GM23338 (cell line): ENCODE data around the gene DPP10. TPM values are rescaled to one million over a fixed set of nuclear protein-coding genes. Genes with fewer than 3 reads are reported as not detected.

ENCODE experiments used
- ATAC-seq: fragments of 200-7000 bp; cut with Tn5 transposase; 3 replicates; pipeline ENCODE4 v1.9.1; 2020
- DNase-seq: peaks from one replicate; pipeline ENCODE4 v3.0.0-alpha.2; 2015; ENCODE audit warnings: low spot score
- H2AFZ ChIP-seq: fragments of 200-600 bp; sonication (generic); 2 replicates; pipeline ENCODE4 v1.8.0; 2016; ENCODE audit warnings: antibody characterized with exemption, mild to moderate bottlenecking, moderate library complexity
- H3F3A ChIP-seq: fragments of 200-600 bp; sonication (generic); replicated peaks from 2 replicates; pipeline ENCODE4 v1.8.0; 2017; ENCODE audit warnings: antibody characterized with exemption, mixed run types, low read depth
- H3K27ac ChIP-seq: fragments of 200-600 bp; sonication (generic); 2 replicates; pipeline ENCODE4 v1.6.1; 2016; ENCODE audit warnings: low read depth
- H3K27me3 ChIP-seq: fragments of 200-600 bp; sonication (generic); 2 replicates; pipeline ENCODE4 v1.8.0; 2016; ENCODE audit warnings: mild to moderate bottlenecking, mixed run types, moderate library complexity; ENCODE audit not compliant: insufficient read depth
- H3K36me3 ChIP-seq: fragments of 200-600 bp; sonication (generic); 2 replicates; pipeline ENCODE4 v1.8.0; 2016; ENCODE audit warnings: mild to moderate bottlenecking; ENCODE audit not compliant: insufficient read depth
- H3K4me1 ChIP-seq: fragments of 200-600 bp; sonication (generic); 2 replicates; pipeline ENCODE4 v1.8.0; 2016; ENCODE audit warnings: mild to moderate bottlenecking, moderate library complexity; ENCODE audit not compliant: insufficient read depth
- H3K4me2 ChIP-seq: fragments of 200-600 bp; sonication (generic); 2 replicates; pipeline ENCODE4 v1.7.1; 2017; ENCODE audit warnings: mixed run types
- H3K4me3 ChIP-seq: fragments of 200-600 bp; sonication (generic); 2 replicates; pipeline ENCODE4 v1.6.1; 2016; ENCODE audit warnings: mixed run types
- H3K79me2 ChIP-seq: fragments of 200-600 bp; sonication (generic); replicated peaks from 2 replicates; pipeline ENCODE4 v1.8.0; 2017; ENCODE audit warnings: mild to moderate bottlenecking; ENCODE audit not compliant: insufficient read depth
- H3K9me2 ChIP-seq: fragments of 200-600 bp; sonication (generic); 2 replicates; pipeline ENCODE4 v1.8.0; 2017; ENCODE audit not compliant: insufficient read depth
- H4K20me1 ChIP-seq: fragments of 200-600 bp; sonication (generic); replicated peaks from 2 replicates; pipeline ENCODE4 v1.8.0; 2017; ENCODE audit warnings: mild to moderate bottlenecking; ENCODE audit not compliant: insufficient read depth
- H3K27ac Mint-ChIP-seq: 2 replicates; pipeline ENCODE4 v1.8.0; 2020; ENCODE audit warnings: inconsistent platforms, mild to moderate bottlenecking, moderate library complexity, mixed read lengths
- H3K27me3 Mint-ChIP-seq: 3 replicates; pipeline ENCODE4 v1.8.0; 2022; ENCODE audit warnings: low read depth, mild to moderate bottlenecking, moderate library complexity, mixed read lengths, inconsistent platforms; ENCODE audit not compliant: insufficient read depth, poor library complexity
- H3K36me3 Mint-ChIP-seq: 3 replicates; pipeline ENCODE4 v1.8.0; 2021; ENCODE audit warnings: low read depth, mild to moderate bottlenecking, inconsistent platforms, moderate library complexity, mixed read lengths
- H3K4me1 Mint-ChIP-seq: 3 replicates; pipeline ENCODE4 v1.8.0; 2020; ENCODE audit warnings: mild to moderate bottlenecking, inconsistent platforms, mixed read lengths
- H3K4me3 Mint-ChIP-seq: 3 replicates; pipeline ENCODE4 v1.8.0; 2021; ENCODE audit warnings: moderate library complexity, mild to moderate bottlenecking, inconsistent platforms, mixed read lengths
- H3K9me3 Mint-ChIP-seq: 3 replicates; pipeline ENCODE4 v1.8.0; 2020; ENCODE audit warnings: moderate library complexity, mild to moderate bottlenecking, inconsistent platforms, mixed read lengths
- CREB1 ChIP-seq: fragments of 250-450 bp; sonication (Bioruptor Pico); IDR thresholded peaks from 2 replicates; pipeline ENCODE4 v1.5.0; 2020; ENCODE audit warnings: low read depth, mild to moderate bottlenecking, moderate library complexity
- CTCF ChIP-seq, 2 experiments: fragments of 200-600 bp in 1 of 2; sonication (generic) in 1 of 2; conservative IDR thresholded peaks; 2 replicates each; pipeline versions ENCODE4 v1.5.1 to v1.6.1; 2016 to 2017; ENCODE audit warnings: antibody characterized with exemption in 2 of 2, low read depth in 2 of 2, mild to moderate bottlenecking in 2 of 2, moderate library complexity in 1 of 2
- ETS1 ChIP-seq: IDR thresholded peaks from 2 replicates; pipeline ENCODE4 v1.6.1; 2016; ENCODE audit warnings: antibody characterized with exemption
- EZH2 ChIP-seq: fragments of 200-600 bp; sonication (generic); IDR thresholded peaks from one replicate; pipeline ENCODE4 v1.8.0; 2017; ENCODE audit warnings: antibody characterized with exemption, mild to moderate bottlenecking, low read depth; ENCODE audit not compliant: unreplicated experiment
- EZH2phosphoT487 ChIP-seq: fragments of 200-600 bp; sonication (generic); IDR thresholded peaks from one replicate; pipeline ENCODE4 v1.8.1; 2018; ENCODE audit warnings: antibody characterized with exemption; ENCODE audit not compliant: unreplicated experiment
- JUNB ChIP-seq: IDR thresholded peaks from one replicate; pipeline ENCODE4 v1.6.1; 2016; ENCODE audit warnings: antibody characterized with exemption; ENCODE audit not compliant: unreplicated experiment
- NANOG ChIP-seq: IDR thresholded peaks from 2 replicates; pipeline ENCODE4 v1.6.1; 2016; ENCODE audit warnings: antibody characterized with exemption, borderline replicate concordance
- POLR2AphosphoS5 ChIP-seq: IDR thresholded peaks from 2 replicates; pipeline ENCODE4 v1.6.1; 2016; ENCODE audit warnings: antibody characterized with exemption, low read depth
- REST ChIP-seq: IDR thresholded peaks from one replicate; pipeline ENCODE4 v1.6.1; 2018; ENCODE audit warnings: antibody characterized with exemption; ENCODE audit not compliant: unreplicated experiment
- STAT1 ChIP-seq: IDR thresholded peaks from one replicate; pipeline ENCODE4 v1.6.1; 2016; ENCODE audit warnings: antibody characterized with exemption; ENCODE audit not compliant: unreplicated experiment
- ZNF114 ChIP-seq: fragments of 250-450 bp; sonication (Bioruptor Pico); IDR thresholded peaks from 2 replicates; pipeline ENCODE4 v1.5.0; 2020; ENCODE audit warnings: mild to moderate bottlenecking, moderate library complexity
- ZNF331 ChIP-seq: fragments of 250-450 bp; sonication (Bioruptor Pico); IDR thresholded peaks from 2 replicates; pipeline ENCODE4 v1.5.0; 2020; ENCODE audit warnings: low read depth, mild to moderate bottlenecking, moderate library complexity
- ZNF462 ChIP-seq: fragments of 250-450 bp; sonication (Bioruptor Pico); IDR thresholded peaks from 2 replicates; pipeline ENCODE4 v1.5.0; 2020; ENCODE audit warnings: mild to moderate bottlenecking, moderate library complexity
- polyA plus RNA-seq: library from polyadenylated mRNA; unstranded; fragments of >200 nt; fragmentation: Nextera tagmentation; extraction: Ambion mirVana; gene quantifications from 2 replicates; pipeline ENCODE4 v1.2.1, GENCODE V29; 2016
- total RNA-seq: library from RNA; depleted of rRNA; stranded (reverse); fragments of >200 nt; shearing (Covaris generic); gene quantifications from 2 replicates; pipeline ENCODE4 v1.2.3, GENCODE V29; 2014

DPP10 gene
- total and polyA plus RNA-seq, 2 experiments from 2014 or later, result 3.6 to 14.8 TPM

GRCh38 chr2:114949228-114949804 is 506.9 kb downstream of the DPP10 start:
- TF ChIP-seq NANOG (no peak), EZH2phosphoT487 (no peak), JUNB (no peak), CREB1 (CRISPR knock-in tag) (no peak), REST (no peak), ZNF462 (CRISPR knock-in tag) (no peak), POLR2AphosphoS5 (no peak), EZH2 (no peak), CTCF (conservative IDR thresholded peaks at IDR 0.05; ENCODE audit: low read depth in 2 of 2) (no peak), ZNF114 (CRISPR knock-in tag) (no peak), STAT1 (no peak), ZNF331 (CRISPR knock-in tag) (no peak), ETS1 (no peak)
- no peaks in the 10 kb centered on the region; the same call in 1 of the 3 replicates for H3K9me3 Mint-ChIP-seq
- DNase-seq, result no peak
- no peaks in the 10 kb centered on the region for H3K27me3 ChIP-seq
- no peaks in the 10 kb centered on the region for H3K9me2 ChIP-seq
- no peak for ATAC-seq
- no peaks in the 10 kb centered on the region for H3K4me1 ChIP-seq
- H3K4me3 ChIP-seq, result no peak overlapping the region
- no peak overlapping the region for H3K4me2 ChIP-seq
- H3K79me2 ChIP-seq, result no peaks in the 10 kb centered on the region
- H4K20me1 ChIP-seq, result no peaks in the 10 kb centered on the region
- H2AFZ ChIP-seq, result no peak overlapping the region
- no peak overlapping the region for H3K27ac Mint-ChIP-seq
- no peak overlapping the region for H3K27ac ChIP-seq
- no peaks in the 10 kb centered on the region for H3K36me3 ChIP-seq
- no peaks in the 10 kb centered on the region for H3K36me3 Mint-ChIP-seq
- no peaks in the 10 kb centered on the region; the same call in 2 of the 3 replicates for H3K4me1 Mint-ChIP-seq
- H3K27me3 Mint-ChIP-seq, result no peaks in the 10 kb centered on the region
- no peak overlapping the region for H3K4me3 Mint-ChIP-seq
- H3F3A ChIP-seq, result no peaks in the 10 kb centered on the region
